Measurements from ENCODE around the gene CHST10.

DNA sequence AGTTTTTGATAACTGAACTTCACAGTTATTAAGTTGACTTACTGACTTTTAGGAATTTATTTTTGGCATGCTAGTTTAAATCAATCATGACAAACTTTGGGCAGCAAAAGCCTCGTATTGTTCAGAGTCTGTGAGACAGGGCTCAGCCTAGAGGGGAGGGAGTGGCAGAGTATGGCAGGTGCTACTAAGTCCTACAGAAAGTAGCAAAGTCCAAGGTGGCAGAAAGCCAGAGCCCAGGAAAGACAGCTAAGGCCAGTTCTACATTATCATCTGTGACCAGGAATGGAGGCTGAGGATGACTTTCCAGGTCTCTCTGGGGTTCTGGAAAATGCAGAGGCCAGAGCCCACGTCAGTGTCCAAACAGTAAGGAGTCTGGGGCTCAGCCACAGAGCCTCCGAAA lies 34.2 kb downstream of the CHST10 start:
- TF ChIP-seq, protein P1, sequence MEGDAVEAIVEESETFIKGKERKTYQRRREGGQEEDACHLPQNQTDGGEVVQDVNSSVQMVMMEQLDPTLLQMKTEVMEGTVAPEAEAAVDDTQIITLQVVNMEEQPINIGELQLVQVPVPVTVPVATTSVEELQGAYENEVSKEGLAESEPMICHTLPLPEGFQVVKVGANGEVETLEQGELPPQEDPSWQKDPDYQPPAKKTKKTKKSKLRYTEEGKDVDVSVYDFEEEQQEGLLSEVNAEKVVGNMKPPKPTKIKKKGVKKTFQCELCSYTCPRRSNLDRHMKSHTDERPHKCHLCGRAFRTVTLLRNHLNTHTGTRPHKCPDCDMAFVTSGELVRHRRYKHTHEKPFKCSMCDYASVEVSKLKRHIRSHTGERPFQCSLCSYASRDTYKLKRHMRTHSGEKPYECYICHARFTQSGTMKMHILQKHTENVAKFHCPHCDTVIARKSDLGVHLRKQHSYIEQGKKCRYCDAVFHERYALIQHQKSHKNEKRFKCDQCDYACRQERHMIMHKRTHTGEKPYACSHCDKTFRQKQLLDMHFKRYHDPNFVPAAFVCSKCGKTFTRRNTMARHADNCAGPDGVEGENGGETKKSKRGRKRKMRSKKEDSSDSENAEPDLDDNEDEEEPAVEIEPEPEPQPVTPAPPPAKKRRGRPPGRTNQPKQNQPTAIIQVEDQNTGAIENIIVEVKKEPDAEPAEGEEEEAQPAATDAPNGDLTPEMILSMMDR (IDR thresholded peaks at IDR 0.05): no peak
- TF ChIP-seq POLR2A (IDR thresholded peaks at IDR 0.05): no peak
